ENCODE results near the gene SDHA.
"Not testable (repeated sequence)": the region's sequence is repeated elsewhere in the genome, so short reads cannot be mapped to it uniquely, and the experiment has no call there.

Gene SDHA

DNA sequence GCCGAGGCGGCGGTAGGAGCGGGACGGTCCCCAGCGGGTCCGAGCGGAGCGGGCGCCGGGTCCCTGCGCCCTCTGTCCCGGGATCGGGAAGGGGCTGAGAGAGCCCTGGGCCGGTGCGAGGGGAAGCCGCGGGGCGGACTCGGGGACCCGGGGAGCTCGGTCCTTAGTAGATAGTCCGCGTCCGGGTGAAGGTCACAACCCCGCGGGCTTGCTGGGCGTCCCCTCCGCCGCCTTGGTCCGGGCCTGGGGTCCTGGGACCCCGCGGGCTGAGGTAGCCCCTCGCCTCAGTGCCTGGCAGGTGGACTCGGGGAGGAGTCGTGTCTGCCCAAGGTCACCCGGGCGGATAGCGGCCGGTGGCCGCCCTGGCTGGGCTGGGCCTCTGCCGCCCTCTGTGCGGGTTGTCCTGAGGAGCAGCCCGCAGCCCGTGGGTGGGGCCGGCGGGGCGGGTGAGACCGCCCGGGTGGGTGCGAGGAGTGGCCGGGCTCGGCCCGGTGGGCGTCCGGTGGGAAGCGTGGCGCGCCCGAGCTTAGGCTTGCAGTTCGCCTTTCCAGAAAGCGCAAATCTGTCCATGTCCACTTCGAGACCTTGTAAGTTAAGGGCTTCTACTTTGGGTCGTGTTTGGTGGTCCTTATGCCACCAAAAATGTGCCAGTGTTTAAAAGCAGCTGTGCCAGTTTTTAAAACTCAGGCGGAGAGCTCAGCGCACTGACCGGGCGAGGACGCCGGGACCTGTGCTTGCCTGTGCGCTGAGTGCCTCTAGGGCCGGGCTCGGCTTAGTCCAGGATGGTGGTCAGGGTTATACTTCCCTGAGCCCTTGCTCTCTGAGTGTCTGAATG lies 554 bp downstream of the SDHA start:
- Histone ChIP-seq H3K9me3 (no peaks in the 10 kb centered on the region), H3K4me1 (peaks cover 66% of the 10 kb centered on the region), H3K9ac (peak overlapping the region; percentile 98), H3K4me2 (peak overlapping the region; percentile 93), H4K20me1 (peaks cover 69% of the 10 kb centered on the region), H3K4me3 (peak overlapping the region; percentile 100), H3K27ac (peak overlapping the region; percentile 97), H3K27me3 (no peaks in the 10 kb centered on the region), H3K36me3 (peaks cover 15% of the 10 kb centered on the region)
- no peak for TF ChIP-seq Cebpa-rat (IDR thresholded peaks at IDR 0.05)

DNA sequence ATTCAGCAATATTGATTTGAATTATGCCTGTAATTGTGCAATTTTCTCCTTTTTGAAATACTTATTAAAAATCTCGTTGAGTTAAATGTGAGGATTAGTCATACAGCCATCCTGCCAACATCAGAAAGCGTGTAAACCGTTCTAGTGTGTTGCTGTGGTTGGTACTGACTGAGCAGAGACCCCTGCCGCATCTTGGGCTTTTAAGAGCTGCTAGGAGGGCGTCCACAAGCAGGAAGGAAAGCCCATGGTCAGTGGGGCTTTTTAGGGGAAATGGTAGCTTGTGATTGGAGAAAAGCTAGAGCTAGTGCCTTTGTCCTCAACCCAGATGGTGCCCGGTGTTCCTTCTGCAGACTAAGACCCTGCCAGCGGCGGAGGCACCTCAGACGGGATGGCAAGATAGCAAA lies 1.3 kb downstream of the SDHA start:
- peak overlapping the region; percentile 93 for H3K4me2 ChIP-seq
- peak overlapping the region; percentile 97 for H3K27ac ChIP-seq
- no peak for TF ChIP-seq Cebpa-rat (IDR thresholded peaks at IDR 0.05)
- H4K20me1 ChIP-seq, result peaks cover 69% of the 10 kb centered on the region
- peak overlapping the region; percentile 100 for H3K4me3 ChIP-seq
- peak overlapping the region; percentile 98 for H3K9ac ChIP-seq
- H3K36me3 ChIP-seq, result peaks cover 21% of the 10 kb centered on the region
- H3K4me1 ChIP-seq, result peaks cover 58% of the 10 kb centered on the region
- H3K9me3 ChIP-seq, result no peaks in the 10 kb centered on the region
- H3K27me3 ChIP-seq, result no peaks in the 10 kb centered on the region

DNA sequence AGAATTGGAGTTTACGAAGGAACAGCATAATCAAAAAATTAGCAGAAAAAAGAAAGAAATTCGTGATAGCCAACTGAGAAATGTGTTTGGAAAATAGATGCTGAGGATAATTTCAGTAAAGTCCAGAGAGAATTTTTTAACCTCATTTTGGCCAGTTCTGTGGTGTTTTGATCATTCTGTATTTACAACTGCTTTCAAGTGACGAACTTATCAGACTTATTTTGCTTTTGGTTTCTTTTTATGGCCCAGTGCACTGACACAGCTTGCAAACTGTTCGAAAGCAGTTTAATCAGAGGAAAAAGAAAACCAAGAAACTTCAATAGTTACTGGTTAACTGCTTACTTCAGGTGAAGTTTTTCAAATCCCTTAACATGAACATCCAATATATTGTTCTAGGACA lies 1.9 kb downstream of the SDHA start:
- no peak for TF ChIP-seq Cebpa-rat (IDR thresholded peaks at IDR 0.05)
- peaks cover 26% of the 10 kb centered on the region for H3K36me3 ChIP-seq
- no peaks in the 10 kb centered on the region for H3K9me3 ChIP-seq
- H3K4me3 ChIP-seq, result peak overlapping the region; percentile 100
- H3K9ac ChIP-seq, result peak overlapping the region; percentile 98
- no peaks in the 10 kb centered on the region for H3K27me3 ChIP-seq
- H4K20me1 ChIP-seq, result peaks cover 70% of the 10 kb centered on the region
- H3K4me2 ChIP-seq, result peak overlapping the region; percentile 93
- H3K27ac ChIP-seq, result peak overlapping the region; percentile 97
- peaks cover 53% of the 10 kb centered on the region for H3K4me1 ChIP-seq

- H3K27me3 ChIP-seq, H3K9me3 ChIP-seq, H3K4me3 ChIP-seq: not testable (repeated sequence)
- peak overlapping the region; percentile 58 for H3K4me2 ChIP-seq
- peak overlapping the region; percentile 6 for H3K27ac ChIP-seq
- H3K9ac ChIP-seq, result peak overlapping the region; percentile 39; the same call in 1 of the 2 replicates
- H3K36me3 ChIP-seq, result peaks cover 57% of the 10 kb centered on the region
- peaks cover 33% of the 10 kb centered on the region for H3K4me1 ChIP-seq
- peaks cover 86% of the 10 kb centered on the region for H4K20me1 ChIP-seq
Measured at GRCh38 chr5:222951-223715, 5.0 kb downstream of the SDHA start.

- Histone ChIP-seq H3K9ac (no peak overlapping the region), H3K27me3 (no peaks in the 10 kb centered on the region), H4K20me1 (peaks cover 85% of the 10 kb centered on the region), H3K27ac (no peak overlapping the region), H3K9me3 (no peaks in the 10 kb centered on the region), H3K4me2 (no peak overlapping the region), H3K36me3 (peaks cover 64% of the 10 kb centered on the region), H3K4me1 (peaks cover 33% of the 10 kb centered on the region), H3K4me3 (no peak overlapping the region)
- TF ChIP-seq Cebpa-rat (IDR thresholded peaks at IDR 0.05), result no peak
Measured at GRCh38 chr5:223791-224190, 5.7 kb downstream of the SDHA start.

DNA sequence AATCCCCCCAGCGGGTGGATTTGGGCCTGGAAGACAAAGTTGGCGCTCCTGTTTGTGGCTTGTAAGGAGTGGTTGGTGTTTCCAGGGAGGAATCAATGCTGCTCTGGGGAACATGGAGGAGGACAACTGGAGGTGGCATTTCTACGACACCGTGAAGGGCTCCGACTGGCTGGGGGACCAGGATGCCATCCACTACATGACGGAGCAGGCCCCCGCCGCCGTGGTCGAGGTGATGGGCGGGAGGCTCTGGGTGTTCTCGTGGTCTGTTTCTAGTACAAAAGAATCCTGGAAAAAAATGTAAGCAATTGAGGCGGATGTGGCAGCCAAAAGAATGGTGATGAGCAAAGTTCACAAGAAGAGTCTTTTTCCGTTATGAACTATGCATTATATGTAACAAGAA lies 7.2 kb downstream of the SDHA start:
- H3K4me1 ChIP-seq, result peaks cover 32% of the 10 kb centered on the region
- no peak overlapping the region for H3K4me3 ChIP-seq
- no peaks in the 10 kb centered on the region for H3K9me3 ChIP-seq
- TF ChIP-seq Cebpa-rat (IDR thresholded peaks at IDR 0.05), result no peak
- peaks cover 79% of the 10 kb centered on the region for H3K36me3 ChIP-seq
- H3K4me2 ChIP-seq, result no peak overlapping the region
- H4K20me1 ChIP-seq, result peaks cover 81% of the 10 kb centered on the region
- H3K27ac ChIP-seq, result no peak overlapping the region
- no peaks in the 10 kb centered on the region for H3K27me3 ChIP-seq
- H3K9ac ChIP-seq, result no peak overlapping the region

GRCh38 chr5:227375-227774 lies 9.3 kb downstream of the SDHA start:
- H3K4me3 ChIP-seq, H3K27me3 ChIP-seq, H3K27ac ChIP-seq, H3K9ac ChIP-seq, H3K4me2 ChIP-seq, H3K9me3 ChIP-seq: not testable (repeated sequence)
- Histone ChIP-seq H3K4me1 (peaks cover 12% of the 10 kb centered on the region), H4K20me1 (peaks cover 81% of the 10 kb centered on the region), H3K36me3 (peaks cover 97% of the 10 kb centered on the region)

DNA sequence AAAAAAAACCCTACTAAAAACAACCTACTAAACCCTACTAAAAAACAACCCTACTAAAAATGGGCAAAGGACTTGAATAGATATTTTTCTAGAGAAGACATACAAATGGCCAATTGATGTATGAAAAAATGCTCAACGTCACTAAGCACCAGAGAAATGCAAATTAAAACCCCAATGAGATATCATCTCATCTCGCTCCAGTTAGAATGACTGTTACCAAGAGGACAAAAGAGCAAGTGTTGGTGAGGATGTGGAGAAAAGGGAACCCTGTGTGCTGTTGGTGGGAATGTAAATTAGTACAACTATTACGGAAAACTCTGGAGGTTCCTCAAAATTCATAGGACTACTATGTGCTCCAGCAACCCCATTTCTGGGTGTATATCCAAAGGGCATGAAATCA lies 10.8 kb downstream of the SDHA start:
- no peak overlapping the region for H3K4me2 ChIP-seq
- TF ChIP-seq Cebpa-rat (IDR thresholded peaks at IDR 0.05), result no peak
- no peak overlapping the region for H3K4me3 ChIP-seq
- H3K36me3 ChIP-seq, result peaks cover 100% of the 10 kb centered on the region
- no peaks in the 10 kb centered on the region for H3K9me3 ChIP-seq
- no peak overlapping the region for H3K9ac ChIP-seq
- no peak overlapping the region for H3K27ac ChIP-seq
- H3K27me3 ChIP-seq, result no peaks in the 10 kb centered on the region
- peaks cover 75% of the 10 kb centered on the region for H4K20me1 ChIP-seq
- H3K4me1 ChIP-seq, result no peaks in the 10 kb centered on the region

DNA sequence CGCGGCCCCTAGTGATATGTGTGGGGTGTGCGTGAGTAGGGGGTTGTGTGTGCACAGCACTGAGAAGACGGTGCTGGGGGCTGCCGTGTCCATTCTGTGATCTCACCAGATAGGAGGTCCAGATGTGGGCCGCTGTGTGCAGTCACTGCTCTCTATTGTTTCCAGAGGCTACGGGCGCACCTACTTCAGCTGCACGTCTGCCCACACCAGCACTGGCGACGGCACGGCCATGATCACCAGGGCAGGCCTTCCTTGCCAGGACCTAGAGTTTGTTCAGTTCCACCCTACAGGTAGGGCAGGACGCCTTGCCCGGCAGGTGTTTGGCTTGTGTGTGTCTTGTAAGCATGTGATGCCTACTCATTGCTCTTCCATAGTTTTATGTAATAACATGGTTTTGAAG lies 12.6 kb downstream of the SDHA start:
- H3K4me1 ChIP-seq, result no peaks in the 10 kb centered on the region
- H3K36me3 ChIP-seq, result peaks cover 100% of the 10 kb centered on the region
- H3K4me2 ChIP-seq, result no peak overlapping the region
- no peak overlapping the region for H3K27ac ChIP-seq
- no peak overlapping the region for H3K9ac ChIP-seq
- H3K9me3 ChIP-seq, result no peaks in the 10 kb centered on the region
- no peak overlapping the region for H3K4me3 ChIP-seq
- H3K27me3 ChIP-seq, result no peaks in the 10 kb centered on the region
- peaks cover 58% of the 10 kb centered on the region for H4K20me1 ChIP-seq
- TF ChIP-seq Cebpa-rat (IDR thresholded peaks at IDR 0.05), result no peak

- TF ChIP-seq Cebpa-rat (IDR thresholded peaks at IDR 0.05), result no peak
- Histone ChIP-seq H3K36me3 (peaks cover 100% of the 10 kb centered on the region), H3K9ac (no peak overlapping the region)
Measured at GRCh38 chr5:231661-232060, 13.5 kb downstream of the SDHA start.

GRCh38 chr5:233426-233825 lies 15.3 kb downstream of the SDHA start:
- H4K20me1 ChIP-seq, result peaks cover 42% of the 10 kb centered on the region

More at GRCh38 chr5:231661-232060, 13.5 kb downstream of the SDHA start:
- H3K4me2 ChIP-seq, result no peak overlapping the region
- peaks cover 49% of the 10 kb centered on the region for H4K20me1 ChIP-seq
- no peaks in the 10 kb centered on the region for H3K27me3 ChIP-seq
- H3K4me3 ChIP-seq, result no peak overlapping the region
- H3K27ac ChIP-seq, result no peak overlapping the region
- no peaks in the 10 kb centered on the region for H3K4me1 ChIP-seq
- H3K9me3 ChIP-seq, result no peaks in the 10 kb centered on the region

More at GRCh38 chr5:233426-233825, 15.3 kb downstream of the SDHA start:
- not testable (repeated sequence) for H3K9ac ChIP-seq, H3K4me1 ChIP-seq, H3K27me3 ChIP-seq, H3K4me3 ChIP-seq, H3K4me2 ChIP-seq, H3K27ac ChIP-seq, H3K9me3 ChIP-seq
- H3K36me3 ChIP-seq, result peaks cover 96% of the 10 kb centered on the region
